Right forelimb (tissue), 1 donor: ENCODE data around the gene B4GALT5.
A peak's percentile ranks its signal among the peaks of the same experiment; 100 is the strongest.
"Not testable (repeated sequence)": the region's sequence is repeated elsewhere in the genome, so short reads cannot be mapped to it uniquely, and the experiment has no call there.

ENCODE experiments used
- DNase-seq: peaks from one replicate; pipeline ENCODE4 v3.0.0-alpha.2; 2018

Gene B4GALT5, protein sequence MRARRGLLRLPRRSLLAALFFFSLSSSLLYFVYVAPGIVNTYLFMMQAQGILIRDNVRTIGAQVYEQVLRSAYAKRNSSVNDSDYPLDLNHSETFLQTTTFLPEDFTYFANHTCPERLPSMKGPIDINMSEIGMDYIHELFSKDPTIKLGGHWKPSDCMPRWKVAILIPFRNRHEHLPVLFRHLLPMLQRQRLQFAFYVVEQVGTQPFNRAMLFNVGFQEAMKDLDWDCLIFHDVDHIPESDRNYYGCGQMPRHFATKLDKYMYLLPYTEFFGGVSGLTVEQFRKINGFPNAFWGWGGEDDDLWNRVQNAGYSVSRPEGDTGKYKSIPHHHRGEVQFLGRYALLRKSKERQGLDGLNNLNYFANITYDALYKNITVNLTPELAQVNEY

DNA sequence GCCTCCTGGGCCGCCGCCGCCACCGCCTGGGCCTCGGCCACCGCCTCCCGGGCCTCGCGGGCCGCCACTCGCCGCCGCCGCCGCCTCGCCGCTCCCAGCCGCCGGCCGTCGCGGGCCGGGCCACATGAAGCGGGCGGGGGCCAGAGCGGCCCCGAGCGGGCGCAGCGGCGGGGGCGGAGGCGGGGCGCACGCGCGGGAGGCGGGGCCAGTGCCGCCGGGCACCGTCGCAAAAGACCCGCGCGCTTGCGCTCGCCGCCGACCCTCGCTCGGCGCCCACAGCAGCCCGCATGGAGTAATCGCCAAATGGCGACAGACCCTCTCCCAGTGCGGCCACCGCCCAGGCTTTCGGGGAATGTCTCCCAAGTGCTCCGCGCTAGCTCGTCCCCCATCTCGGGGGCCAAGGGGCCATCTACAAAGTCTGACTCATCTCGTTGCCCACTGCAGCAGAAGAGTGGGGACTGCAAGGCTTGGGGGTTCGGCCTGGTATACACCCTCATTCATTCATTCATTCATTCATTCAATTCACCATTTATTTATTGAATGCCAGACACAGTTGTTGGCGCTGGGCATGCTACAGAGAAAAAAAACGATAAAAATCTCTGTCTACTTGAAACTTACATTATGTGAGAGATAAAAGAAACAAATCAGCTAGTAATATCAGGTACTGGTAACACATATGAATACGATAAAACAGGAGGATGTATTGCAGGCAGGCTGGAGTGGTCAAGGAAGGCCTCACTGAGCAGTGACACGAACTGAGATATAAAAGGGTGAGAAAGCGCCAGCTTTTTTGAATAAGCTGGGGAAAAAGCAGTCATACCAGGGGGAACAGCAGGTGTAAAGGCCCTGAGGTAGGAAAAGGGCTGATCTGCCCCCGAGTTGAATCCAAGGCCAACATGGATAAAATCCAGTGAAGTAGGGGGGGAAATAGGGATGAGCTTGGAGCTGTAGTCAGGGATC is at the start of gene B4GALT5:
B4GALT5 (minus strand) TSS at position 126 of the 960 bp plus-strand sequence. CDS start 188 bp downstream, outside the sequence.
- peak; percentile 89 for DNase-seq

DNA sequence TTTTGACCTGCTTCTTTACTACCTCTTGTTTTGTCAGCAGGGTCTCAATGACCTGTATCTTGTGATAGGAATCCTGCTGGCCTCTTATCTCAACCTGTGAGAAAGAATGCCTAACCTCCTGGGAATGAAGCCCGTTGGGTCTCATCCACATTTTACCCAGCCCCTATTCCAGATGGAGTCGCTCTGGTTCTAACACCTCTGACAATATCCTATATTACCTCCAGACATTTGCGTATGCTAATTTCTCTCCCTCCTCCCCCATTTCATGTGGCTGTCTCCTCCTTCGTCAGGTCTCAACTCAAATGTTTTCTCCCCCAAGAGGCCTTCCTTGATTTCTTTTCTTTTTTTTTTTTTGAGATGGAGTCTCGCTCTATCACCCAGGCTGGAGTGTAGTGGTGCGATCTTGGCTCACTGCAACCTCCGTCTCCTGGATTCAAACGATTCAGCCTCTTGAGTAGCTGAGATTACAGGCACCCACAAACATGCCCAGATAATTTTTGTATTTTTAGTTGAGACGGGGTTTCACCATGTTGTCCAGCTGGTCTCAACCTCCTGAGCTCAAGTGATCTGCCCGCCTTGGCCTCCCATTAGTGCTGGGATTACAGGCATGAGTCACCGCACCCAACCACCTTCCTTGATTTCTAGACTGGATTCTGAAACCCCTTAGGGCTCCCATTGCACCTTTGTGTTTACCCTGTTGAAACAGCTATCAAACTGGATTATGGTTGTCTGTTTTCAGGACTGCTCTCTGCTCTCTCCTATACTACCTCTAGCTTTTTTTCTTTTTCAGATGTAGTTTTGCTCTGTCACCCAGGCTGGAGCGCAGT is 49.5 kb upstream of the B4GALT5 start:
- no peak for DNase-seq

DNA sequence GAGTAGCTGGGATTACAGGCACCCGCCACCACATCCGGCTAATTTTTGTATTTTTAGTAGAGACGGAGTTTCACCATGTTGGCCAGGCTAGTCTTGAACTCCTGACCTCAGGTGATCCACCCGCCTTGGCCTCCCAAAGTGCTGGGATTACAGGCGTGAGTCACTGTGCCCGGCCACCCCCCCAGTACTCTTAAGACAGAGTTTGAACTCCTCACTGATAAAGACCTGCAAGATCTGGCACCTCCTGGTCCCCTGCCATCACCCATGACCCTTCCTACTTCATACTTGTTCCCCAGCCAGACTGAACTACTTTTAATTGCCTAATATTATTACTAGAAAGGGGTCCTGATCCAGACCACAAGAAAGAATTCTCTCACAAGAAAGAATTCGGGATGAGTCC is 48.2 kb upstream of the B4GALT5 start:
- DNase-seq = not testable (repeated sequence)

DNA sequence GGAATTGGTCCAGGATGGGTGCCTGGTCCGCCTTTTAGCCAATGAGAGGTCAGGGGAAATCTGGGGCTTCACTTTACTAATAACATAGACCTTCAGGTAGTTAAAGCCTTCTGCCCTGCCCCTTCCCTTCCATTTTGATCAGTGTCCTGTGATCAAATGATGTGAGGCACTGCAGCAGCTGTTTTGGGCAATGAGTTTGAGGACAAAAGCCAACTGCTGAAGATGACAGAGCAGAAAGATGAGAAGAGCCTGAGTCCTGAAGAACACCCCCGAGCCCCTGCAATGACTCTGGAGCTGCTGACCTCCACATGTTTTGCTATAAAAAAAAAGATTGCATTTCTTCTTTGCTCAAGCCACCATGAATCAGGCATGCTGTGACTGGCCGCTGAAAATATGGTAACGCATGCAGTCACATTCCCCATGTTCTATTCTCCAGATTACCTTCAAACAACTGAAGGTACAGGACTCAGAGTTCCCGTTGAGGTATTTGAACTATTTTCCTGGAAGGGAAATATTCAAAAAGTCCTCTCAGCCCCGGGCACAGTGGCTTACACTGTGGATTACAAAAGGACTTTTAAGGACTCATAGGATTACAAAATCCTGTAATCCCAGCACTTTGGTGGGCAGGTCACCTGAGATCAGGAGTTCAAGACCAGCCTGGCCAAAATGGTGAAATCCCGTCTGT is 45.7 kb upstream of the B4GALT5 start:
- DNase-seq = no peak

DNA sequence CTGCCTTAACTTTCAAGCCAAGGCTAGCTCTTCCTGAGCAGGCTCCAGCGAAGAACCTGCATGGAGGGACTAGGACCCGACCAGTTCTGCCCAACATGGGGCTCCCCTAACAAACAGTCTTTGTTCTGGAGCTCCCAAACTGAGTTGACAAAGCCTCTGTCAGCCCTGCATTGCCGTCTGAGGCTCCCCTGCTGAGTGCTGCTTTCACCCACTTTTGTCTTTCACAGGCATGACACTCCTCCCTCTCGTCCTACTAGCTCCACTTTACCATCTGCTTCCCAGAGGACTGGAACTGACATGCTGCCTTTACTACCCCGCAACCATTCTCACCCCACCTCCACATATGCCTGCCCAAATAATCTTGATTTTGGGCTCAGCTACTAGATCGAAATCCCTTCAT is 45.1 kb upstream of the B4GALT5 start:
- no peak for DNase-seq

DNA sequence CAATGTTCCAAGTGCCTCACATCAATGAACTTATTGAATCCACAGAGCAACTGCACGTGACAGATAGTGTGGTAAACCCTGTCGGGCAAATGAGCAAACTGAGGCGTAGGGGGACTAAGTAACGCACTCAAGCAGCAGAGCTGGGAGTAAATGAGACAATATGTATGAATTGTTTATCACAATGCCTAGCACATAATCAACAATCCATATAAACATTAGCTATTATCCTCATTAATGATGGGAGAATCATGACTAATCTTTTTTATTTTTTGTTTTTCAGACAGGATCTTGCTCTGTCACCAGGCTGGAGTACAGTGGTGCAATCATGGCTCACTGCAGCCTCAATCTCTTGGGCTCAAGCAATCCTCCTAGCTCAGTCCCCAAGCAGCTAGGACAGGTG is 43.9 kb upstream of the B4GALT5 start:
- no peak for DNase-seq

DNA sequence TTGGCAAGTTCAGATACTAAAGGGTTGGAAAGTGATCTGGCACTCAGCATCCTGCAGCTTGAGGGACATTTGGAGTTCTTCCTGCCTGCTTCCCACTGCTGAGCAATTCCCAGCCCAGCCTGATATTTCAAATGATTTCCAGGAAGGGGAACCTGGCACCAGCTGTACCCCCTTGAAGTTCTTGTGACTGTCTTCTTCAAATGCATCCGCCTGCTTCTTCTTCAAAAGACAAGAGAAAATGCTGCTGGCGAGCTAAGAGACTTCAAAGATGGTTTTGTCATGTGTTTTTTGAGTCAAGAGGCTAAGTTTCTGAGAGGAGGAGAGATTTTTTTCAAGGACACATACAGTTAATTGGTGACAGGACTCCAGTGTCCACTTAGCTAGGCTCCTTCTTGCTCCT is 42.6 kb upstream of the B4GALT5 start:
- no peak for DNase-seq

DNA sequence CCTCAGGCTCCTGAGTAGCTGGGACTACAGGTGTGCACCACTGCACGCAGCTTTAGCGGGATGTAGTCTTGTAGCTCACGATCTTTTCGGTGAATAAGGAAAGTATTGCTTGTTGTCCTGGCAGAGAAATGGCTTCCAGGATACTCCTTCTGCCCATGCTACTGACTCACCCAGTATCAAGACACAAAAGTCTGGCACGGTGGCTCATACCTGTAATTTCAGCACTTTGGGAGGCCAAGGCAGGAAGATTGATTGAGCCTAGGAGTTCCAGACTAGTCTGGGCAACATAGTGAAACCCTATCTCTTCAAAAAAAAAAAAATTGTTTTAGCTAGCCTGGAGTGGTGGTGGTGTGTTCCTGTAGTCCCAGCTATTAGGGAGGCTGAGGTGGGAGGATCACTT is 40.9 kb upstream of the B4GALT5 start:
- DNase-seq = no peak

DNA sequence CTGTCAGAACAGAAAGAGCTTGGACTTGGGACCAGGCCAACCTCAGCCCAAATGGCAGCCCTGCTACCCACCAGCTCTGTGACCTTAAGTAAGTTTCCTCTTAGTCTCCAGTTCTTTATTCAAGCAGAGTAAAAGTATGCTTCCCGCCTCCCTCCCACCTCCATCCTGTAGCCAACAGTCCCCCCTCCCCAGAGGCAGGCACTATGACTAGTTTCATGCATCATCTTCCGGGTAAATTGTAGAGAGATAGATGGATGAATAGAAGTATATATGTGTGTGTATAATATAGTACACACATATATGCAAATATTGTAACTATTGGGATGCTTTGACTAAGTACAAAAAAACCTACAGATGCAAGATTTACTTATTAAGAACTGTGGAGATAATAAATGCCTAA is 39.5 kb upstream of the B4GALT5 start:
- no peak for DNase-seq

DNA sequence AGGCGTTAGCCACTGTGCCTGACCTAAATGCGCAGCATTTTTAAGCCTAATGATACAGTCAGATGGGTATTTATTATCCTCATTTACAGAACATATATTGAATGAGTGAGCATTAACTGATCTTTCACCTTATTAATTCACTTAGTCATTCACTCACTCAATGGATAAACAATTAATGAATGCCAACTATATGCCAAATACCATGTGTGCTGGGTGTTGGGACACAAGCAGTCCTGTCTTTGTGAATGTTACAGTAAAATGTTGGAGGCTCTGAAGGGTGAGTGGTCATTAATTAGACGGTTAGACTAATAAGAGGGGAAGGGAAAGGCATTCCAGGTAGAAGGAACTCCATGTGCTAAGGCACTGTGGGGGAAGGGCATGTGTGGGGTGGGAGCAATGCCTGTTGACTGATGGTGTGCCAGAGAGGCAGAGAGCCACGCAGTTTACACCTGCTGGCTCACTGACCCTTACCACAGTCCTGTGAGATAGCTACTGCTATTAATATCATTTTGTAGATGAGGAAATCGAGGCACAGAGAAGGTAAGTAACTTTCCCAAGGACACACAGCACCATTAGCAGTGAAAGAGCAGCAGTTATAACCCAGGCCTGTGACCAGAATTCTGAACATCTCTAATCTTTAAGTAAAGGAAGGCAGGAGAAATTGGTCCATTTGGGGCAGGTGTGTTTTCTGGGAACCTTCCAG is 38.7 kb upstream of the B4GALT5 start:
- no peak for DNase-seq

DNA sequence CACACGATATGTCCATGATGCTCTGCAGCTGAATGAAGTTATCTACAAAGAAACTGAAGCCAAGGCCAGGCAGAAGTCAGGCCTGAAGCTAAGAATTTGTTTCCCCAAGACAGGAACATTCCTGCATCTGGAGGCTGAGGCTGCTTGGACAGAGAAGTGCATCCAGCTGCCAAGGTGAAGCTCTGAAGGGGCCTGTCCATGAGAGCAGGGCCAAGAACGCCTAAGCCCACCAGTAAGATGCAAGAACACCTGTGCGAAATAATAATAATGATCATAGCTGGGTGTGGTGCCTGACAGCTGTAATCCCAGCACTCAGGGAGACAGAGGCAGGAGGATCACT is 37.7 kb upstream of the B4GALT5 start:
- DNase-seq = peak; percentile 69

DNA sequence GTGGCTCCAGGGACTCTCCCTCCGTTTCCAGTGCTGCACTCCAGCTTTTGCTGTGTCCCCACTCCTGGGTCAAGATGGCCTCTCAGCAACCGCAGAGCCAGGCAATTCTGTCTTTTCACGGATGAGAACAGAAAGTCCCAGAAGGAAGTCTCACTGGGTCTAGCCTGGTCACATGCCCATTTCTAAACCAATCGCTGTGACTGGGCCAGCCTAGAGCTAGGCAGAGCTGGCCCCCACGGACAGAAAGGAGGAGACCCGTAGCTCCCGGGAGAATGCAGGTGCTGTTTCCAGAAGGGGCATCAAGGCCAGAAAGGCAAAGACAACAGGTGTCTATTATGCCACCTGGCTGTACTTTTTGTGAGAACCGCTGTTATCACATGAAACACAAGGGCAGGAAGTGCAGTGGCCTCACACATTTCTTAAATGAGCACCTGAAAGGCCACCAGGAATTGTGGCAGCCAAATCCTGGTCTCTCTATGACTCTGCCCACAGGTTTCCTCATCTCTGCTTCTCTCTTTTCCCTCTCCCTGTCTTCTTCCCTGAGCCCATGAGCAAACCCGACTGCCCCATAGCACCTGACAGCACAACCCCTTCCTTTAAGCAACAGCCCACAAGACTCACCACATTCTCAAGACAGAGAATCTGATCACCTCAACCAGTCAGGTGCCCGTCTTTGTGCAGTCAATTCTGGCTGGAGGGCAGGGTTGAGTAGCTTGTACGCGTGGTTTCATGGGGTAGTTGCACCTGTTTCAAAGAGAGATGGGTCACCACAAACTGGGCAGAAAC is 37.1 kb upstream of the B4GALT5 start:
- no peak for DNase-seq

DNA sequence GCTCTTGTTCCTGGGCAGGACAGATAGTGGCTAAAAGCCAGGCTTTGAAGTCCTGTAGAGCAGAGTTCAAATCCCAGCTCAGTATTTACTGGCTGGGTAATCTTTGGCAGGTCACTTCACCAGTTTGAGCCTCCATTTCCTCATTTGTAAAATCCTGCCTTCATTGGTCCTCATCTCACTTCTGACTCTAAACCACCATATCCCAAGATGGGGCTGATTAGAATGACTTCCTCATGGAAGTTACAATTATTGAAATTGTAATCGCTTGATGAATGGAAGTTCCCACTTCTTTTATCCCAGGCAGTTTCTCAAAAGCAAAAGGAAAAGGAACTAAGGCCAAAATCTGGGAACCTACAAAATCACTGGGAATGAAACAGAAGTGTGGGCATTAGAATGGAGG is 35.9 kb upstream of the B4GALT5 start:
- no peak for DNase-seq

DNA sequence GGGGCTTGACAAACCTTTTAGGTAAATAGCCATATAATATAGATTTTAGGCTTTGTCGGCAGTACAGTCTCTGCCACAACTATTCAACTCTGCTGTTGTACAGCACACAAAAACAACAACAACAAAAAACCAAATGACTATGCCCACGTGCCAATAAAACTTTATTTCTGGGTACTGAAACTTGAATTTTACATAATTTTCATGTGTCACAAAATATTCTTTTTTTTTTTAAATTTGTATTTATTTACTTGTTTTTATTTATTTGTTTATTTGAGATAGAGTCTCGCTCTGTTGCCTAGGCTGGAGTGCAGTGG is 34.8 kb upstream of the B4GALT5 start:
- DNase-seq = no peak

DNA sequence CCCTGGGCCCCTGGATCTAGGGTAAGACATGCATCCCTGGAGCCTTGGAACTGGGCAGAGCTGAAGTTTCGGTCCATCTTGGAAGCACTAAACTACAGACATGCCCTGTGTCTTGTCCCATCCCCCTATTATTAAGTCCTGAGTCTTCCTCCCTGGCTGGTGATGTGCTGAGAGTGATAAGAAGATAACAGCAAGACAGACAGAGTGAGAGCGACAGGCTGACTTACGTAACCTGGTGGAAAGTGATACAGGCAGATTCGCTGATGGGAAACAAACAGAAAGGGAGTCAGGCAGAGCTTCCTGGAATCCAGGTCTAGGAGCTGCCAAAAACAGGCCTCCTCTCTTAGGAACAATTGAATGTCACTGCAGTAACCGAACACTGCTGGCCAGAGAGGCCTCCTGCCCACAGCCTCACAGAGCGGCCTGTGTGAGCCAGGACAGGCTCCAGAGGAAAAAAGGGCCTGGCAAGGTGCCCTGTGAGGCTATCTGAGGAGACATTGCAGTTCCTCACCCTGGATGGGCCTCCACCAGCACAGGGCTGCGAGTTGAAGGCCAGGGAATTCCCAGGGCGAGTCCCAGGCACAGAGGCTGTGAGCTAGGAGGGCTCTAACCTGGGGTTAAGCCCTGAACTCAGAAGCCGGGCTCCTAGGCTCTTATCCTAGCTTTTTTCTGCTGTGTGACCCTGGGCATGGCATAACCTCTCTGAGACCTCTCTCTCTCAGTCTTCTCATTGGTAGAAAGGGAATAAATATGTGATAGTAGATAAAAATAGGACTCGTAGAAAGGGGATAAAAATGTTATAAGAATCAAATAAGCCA is 34.2 kb upstream of the B4GALT5 start:
- peak; percentile 82 for DNase-seq

DNA sequence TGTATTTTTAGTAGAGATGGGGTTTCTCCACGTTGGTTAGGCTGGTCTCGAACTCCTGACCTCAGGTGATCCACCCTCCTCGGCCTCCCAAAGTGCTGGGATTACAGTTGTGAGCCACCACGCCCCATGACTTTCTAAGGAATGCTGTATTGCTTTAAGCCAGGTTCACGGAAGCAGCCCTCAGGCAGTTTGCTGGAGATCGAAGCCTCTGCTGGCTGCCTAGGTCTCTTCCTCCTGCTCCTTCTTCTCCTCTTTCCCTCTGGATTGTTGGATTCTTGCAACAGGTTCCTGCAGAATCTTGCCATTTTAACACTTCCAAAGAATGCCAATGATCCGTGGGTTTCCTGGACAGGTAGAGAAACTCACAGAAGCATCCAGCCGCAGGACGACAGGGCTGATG is 29.3 kb upstream of the B4GALT5 start:
- DNase-seq = no peak

DNA sequence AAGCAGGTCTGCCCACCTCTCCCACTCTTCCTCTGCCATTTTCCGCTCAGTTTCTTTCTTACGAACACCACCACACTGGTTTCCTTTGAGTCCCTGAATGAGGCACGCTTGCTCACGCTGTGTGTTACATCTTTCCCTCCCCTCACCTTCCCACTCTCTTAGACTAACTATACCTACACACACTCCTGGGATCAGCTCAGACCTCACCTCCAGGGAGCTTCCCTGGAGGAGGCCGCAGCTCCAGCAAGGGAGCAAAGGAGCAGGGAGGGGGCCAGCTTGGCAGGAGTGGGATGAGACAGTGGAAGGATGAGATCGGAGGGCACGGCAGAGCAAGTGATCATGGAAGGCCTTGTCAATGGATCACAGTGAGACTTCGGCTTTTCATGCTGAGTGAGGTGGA is 28.3 kb upstream of the B4GALT5 start:
- DNase-seq = no peak

DNA sequence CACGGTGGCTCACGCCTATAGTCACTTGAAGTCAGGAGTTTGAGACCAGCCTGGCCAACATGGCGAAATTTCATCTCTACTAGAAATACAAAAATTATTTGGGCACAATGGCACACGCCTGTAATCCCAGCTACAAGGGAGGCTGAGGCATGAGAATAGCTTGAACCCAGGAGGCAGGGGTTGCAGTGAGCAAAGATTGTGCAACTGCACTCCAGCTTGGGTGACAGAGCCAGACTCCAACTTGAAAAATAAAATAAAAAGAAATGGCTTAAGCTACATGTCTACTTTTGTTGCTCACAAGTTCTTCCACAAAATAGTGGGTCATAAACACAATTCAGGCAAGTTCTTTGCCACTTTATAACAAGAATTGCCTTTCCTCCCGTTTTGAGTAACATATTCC is 27.1 kb upstream of the B4GALT5 start:
- DNase-seq = no peak

DNA sequence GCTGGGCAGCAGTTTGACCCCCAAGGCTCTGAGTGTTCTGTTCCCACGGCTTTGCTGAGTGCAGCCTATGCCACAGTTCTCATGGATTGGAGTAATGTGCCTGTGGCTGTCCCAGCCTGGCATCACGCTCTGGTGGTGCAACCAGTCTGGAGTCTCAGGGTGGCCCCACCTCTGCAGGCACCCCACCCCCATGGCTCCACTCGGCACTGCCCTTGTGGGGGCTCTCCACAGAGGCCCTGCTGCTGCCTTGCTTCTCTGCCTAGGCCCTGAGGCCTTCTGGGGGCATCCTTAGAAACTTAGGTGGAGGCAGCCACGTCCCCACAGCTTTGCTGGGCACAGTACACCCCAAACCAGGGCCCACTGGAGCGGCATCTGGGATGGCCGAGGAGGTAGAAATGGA is 25.4 kb upstream of the B4GALT5 start:
- DNase-seq = no peak

DNA sequence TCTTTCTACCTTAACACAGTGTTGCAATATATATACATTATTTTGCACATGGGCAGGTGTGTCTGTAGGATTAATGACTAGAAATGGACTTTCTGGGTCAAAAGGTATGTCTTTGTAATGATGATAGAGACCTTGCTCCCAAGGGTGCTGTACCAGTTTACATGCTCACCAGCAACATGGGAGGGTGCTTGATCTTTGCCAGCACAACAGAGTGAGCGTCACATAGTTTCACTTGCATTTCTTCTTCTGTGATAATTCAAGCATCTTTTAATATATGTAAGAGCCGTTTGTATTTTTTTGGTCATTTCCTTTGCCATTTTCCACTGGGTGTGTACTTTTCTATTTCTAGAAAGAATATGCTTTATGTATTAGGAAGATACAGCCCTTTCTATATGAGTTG is 23.6 kb upstream of the B4GALT5 start:
- DNase-seq = no peak
